ENCODE measurements around the gene DALRD3.

GRCh38 chr3:49026536-49026935 lies 8.2 kb upstream of the DALRD3 start:
- no peak for TF ChIP-seq CTCF (conservative IDR thresholded peaks at IDR 0.05)
- TF ChIP-seq ZFX (IDR thresholded peaks at IDR 0.05): no peak
